ENCODE data around the gene PEX11B. TPM values are rescaled to one million over a fixed set of nuclear protein-coding genes. Genes with fewer than 3 reads are reported as not detected.

Gene PEX11B
- total and polyA plus RNA-seq, 2 of the 8 experiments (the other 6 are each of a cell fraction or from before 2014, with no cell fraction given): 9.1 to 15.1 TPM

DNA sequence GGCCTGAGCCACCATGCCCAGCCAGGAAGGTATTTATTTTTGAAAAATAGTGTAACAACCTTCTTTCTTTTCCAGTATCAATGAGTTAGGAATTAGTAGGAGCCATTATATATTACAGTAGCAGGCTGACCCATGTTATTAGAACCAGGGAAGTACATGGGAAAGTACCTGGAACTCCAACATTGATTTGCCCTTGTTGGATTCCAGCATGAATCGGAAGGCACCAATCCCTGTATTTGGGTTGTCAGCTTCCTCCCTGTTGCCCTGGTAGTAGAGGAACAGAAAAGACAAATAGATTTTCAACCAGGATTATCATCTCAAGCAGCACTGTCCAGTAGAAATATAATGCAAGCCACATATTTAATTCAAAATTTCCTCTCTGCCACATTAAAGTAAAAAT lies 18.9 kb upstream of the PEX11B start:
- H4K20me1 ChIP-seq (replicated peaks in 1 of 2; ENCODE audit: control insufficient read depth in 1 of 2, insufficient read depth in 2 of 2, low read length in 2 of 2): no peaks in the 10 kb centered on the region
- no peaks in the 10 kb centered on the region for H3K27me3 ChIP-seq (replicated peaks in 1 of 4; ENCODE audit: control insufficient read depth in 3 of 4, extremely low read depth in 1 of 4, insufficient read depth in 3 of 4, low read length in 3 of 4)
- H2AK5ac ChIP-seq (ENCODE audit: low read depth, low read length): no peak overlapping the region
- H4K91ac ChIP-seq (replicated peaks; ENCODE audit: insufficient read length, low read length): no peak overlapping the region
- no peaks in the 10 kb centered on the region for H3K79me1 ChIP-seq (ENCODE audit: low read depth, low read length)
- H3K4me1 ChIP-seq (replicated peaks in 1 of 4; ENCODE audit: control insufficient read depth in 3 of 4, insufficient read depth in 4 of 4, low read length in 3 of 4): no peaks in the 10 kb centered on the region
- H3K23ac ChIP-seq (ENCODE audit: insufficient read length): no peak overlapping the region
- no peak overlapping the region for H4K8ac ChIP-seq (ENCODE audit: extremely low read depth, insufficient read depth, low read length)
- CTCF ChIA-PET (ENCODE audit: partially characterized antibody): interaction anchor here (0.9 to 1.6 kb wide), 3 partner anchors 29 to 92 kb away, joined by 3 to 4 read pairs (median 3); partner anchors contain the start of gene NUDT17
- no peaks in the 10 kb centered on the region for H3K23me2 ChIP-seq (ENCODE audit: low read depth, low read length)
- no peak overlapping the region for H3K14ac ChIP-seq (ENCODE audit: insufficient read length)
- DNase-seq (ENCODE audit: low read depth in 1 of 2, low spot score in 2 of 2) (no peak), FAIRE-seq (no peak)
- POLR2A ChIA-PET (ENCODE audit: partially characterized antibody): interaction anchor here (1.0 to 6.0 kb wide), 3 partner anchors 10 to 54 kb away, joined by 3 to 35 read pairs (median 3); partner anchors contain the start of genes LIX1L and RBM8A
- no peaks in the 10 kb centered on the region for H3K36me3 ChIP-seq (ENCODE audit: control insufficient read depth in 2 of 4, insufficient read depth in 4 of 4, low read length in 3 of 4)
- no peak overlapping the region for H3K56ac ChIP-seq (replicated peaks; ENCODE audit: insufficient read length, low read depth, low read length)
- H2BK20ac ChIP-seq (ENCODE audit: low read length): no peak overlapping the region
- H3K18ac ChIP-seq (ENCODE audit: extremely low read depth, low read length): no peak overlapping the region
- H2BK120ac ChIP-seq (replicated peaks; ENCODE audit: low read depth, low read length): no peak overlapping the region
- no peaks in the 10 kb centered on the region for H3K9me3 ChIP-seq (ENCODE audit: insufficient read depth in 2 of 2, low read depth in 1 of 2, low read length in 1 of 2)
- no peak overlapping the region for H3K4me2 ChIP-seq (ENCODE audit: insufficient read depth in 1 of 2, low read depth in 2 of 2, low read length in 2 of 2)
- no peak overlapping the region for H3K4me3 ChIP-seq (ENCODE audit: extremely low read depth in 1 of 4, insufficient read depth in 2 of 4, low read depth in 3 of 4, low read length in 4 of 4)
- H2BK12ac ChIP-seq (ENCODE audit: low read depth, low read length): no peak overlapping the region
- H2BK15ac ChIP-seq (ENCODE audit: low read length): no peak overlapping the region
- no peak overlapping the region for H3K9ac ChIP-seq (replicated peaks in 1 of 4; ENCODE audit: extremely low read depth in 1 of 4, low read depth in 3 of 4, low read length in 3 of 4)
- no peak overlapping the region for H4K5ac ChIP-seq (ENCODE audit: insufficient read length, low read depth, low read length)
- 92% methylated on average over 1 of the region's 1 CpG; no CpG with 5 or more reads in 1 of the 2 experiments for WGBS, 2 experiments (ENCODE audit: extremely low coverage in 1 of 2, insufficient coverage in 1 of 2, insufficient read length in 1 of 2, insufficient replicate concordance in 2 of 2, low coverage in 1 of 2, low lambda C conversion rate in 2 of 2, missing lambda C conversion rate in 1 of 2)
- H2BK5ac ChIP-seq (ENCODE audit: low read depth, low read length): no peak overlapping the region
- no peaks in the 10 kb centered on the region for H3K79me2 ChIP-seq (ENCODE audit: control insufficient read depth in 1 of 2, insufficient read depth in 2 of 2, low read length in 2 of 2)
- no peak overlapping the region for H3K4ac ChIP-seq (replicated peaks; ENCODE audit: insufficient read length, low read depth, low read length)
- H2AFZ ChIP-seq (ENCODE audit: low read length): no peak overlapping the region
- no peak overlapping the region for H3K27ac ChIP-seq (ENCODE audit: low read depth, low read length)
- TF ChIP-seq CEBPB (IDR thresholded peaks at IDR 0.05; ENCODE audit: low read depth, low read length): no peak
- TF ChIP-seq GTF2F1 (IDR thresholded peaks at IDR 0.05; ENCODE audit: borderline replicate concordance, low read depth, low read length): no peak
- TF ChIP-seq, protein P1, sequence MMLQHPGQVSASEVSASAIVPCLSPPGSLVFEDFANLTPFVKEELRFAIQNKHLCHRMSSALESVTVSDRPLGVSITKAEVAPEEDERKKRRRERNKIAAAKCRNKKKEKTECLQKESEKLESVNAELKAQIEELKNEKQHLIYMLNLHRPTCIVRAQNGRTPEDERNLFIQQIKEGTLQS (IDR thresholded peaks at IDR 0.05; ENCODE audit: insufficient read depth, low read depth, low read length): no peak
- no peak for TF ChIP-seq TAF7 (optimal IDR thresholded peaks at IDR 0.05; ENCODE audit: borderline replicate concordance, low read depth, low read length)
- TF ChIP-seq, protein P2, sequence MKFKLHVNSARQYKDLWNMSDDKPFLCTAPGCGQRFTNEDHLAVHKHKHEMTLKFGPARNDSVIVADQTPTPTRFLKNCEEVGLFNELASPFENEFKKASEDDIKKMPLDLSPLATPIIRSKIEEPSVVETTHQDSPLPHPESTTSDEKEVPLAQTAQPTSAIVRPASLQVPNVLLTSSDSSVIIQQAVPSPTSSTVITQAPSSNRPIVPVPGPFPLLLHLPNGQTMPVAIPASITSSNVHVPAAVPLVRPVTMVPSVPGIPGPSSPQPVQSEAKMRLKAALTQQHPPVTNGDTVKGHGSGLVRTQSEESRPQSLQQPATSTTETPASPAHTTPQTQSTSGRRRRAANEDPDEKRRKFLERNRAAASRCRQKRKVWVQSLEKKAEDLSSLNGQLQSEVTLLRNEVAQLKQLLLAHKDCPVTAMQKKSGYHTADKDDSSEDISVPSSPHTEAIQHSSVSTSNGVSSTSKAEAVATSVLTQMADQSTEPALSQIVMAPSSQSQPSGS (IDR thresholded peaks at IDR 0.05; ENCODE audit: low read length): no peak
- TF ChIP-seq EP300 (IDR thresholded peaks at IDR 0.05; ENCODE audit: borderline replicate concordance in 1 of 2, low read depth in 2 of 2, low read length in 2 of 2): no peak
- TF ChIP-seq ZNF274 (IDR thresholded peaks at IDR 0.05; ENCODE audit: borderline replicate concordance, extremely low read depth, low read length): no peak
- no peak for TF ChIP-seq RBBP5 (IDR thresholded peaks at IDR 0.05; ENCODE audit: borderline replicate concordance, low read depth, low read length)
- TF ChIP-seq SP2 (IDR thresholded peaks at IDR 0.05; ENCODE audit: low read length): no peak
- no peak for TF ChIP-seq CREB1 (IDR thresholded peaks at IDR 0.05)
- no peak for TF ChIP-seq SIRT6 (IDR thresholded peaks at IDR 0.05; ENCODE audit: low read length)
- TF ChIP-seq NANOG (IDR thresholded peaks at IDR 0.05; ENCODE audit: insufficient read depth, low read depth, low read length, poor library complexity, severe bottlenecking): no peak
